HG03565 (cell line): Measurements from ENCODE around the gene LFNG.

Experiments
- ATAC-seq: cut with Tn5 transposase; IDR thresholded peaks from one replicate; pipeline ENCODE4 v1.9.1; 2021; ENCODE audit warnings: mild to moderate bottlenecking, moderate library complexity; ENCODE audit not compliant: unreplicated experiment

LFNG gene

GRCh38 chr7:2516194-2516555 is 3.4 kb upstream of the LFNG start:
- ATAC-seq: no peak

- no peak for ATAC-seq
Observed at GRCh38 chr7:2517026-2517425, 2.5 kb upstream of the LFNG start.

- no peak for ATAC-seq
Observed at GRCh38 chr7:2517678-2518507, 1.7 kb upstream of the LFNG start.

GRCh38 chr7:2518737-2519118 is 846 bp upstream of the LFNG start:
- no peak for ATAC-seq

GRCh38 chr7:2520131-2520760 is 672 bp downstream of the LFNG start:
- no peak for ATAC-seq

GRCh38 chr7:2520761-2521290 is 1.3 kb downstream of the LFNG start:
- no peak for ATAC-seq

GRCh38 chr7:2521341-2521745 is 1.8 kb downstream of the LFNG start:
- no peak for ATAC-seq

- ATAC-seq: no peak
Observed at GRCh38 chr7:2521952-2522591, 2.5 kb downstream of the LFNG start.

- ATAC-seq: no peak
Observed at GRCh38 chr7:2522780-2523433, 3.3 kb downstream of the LFNG start.

- ATAC-seq: no peak
Observed at GRCh38 chr7:2523461-2523936, 3.9 kb downstream of the LFNG start.

GRCh38 chr7:2523941-2524807 is 4.6 kb downstream of the LFNG start:
- ATAC-seq: no peak

GRCh38 chr7:2524808-2525657 is 5.5 kb downstream of the LFNG start:
- ATAC-seq: no peak

- ATAC-seq: no peak
Observed at GRCh38 chr7:2525658-2526630, 6.4 kb downstream of the LFNG start.

GRCh38 chr7:2526659-2527504 is 7.3 kb downstream of the LFNG start:
- no peak for ATAC-seq

GRCh38 chr7:2527505-2528467 is 8.2 kb downstream of the LFNG start:
- no peak for ATAC-seq

GRCh38 chr7:2528481-2529095 is 9.0 kb downstream of the LFNG start:
- ATAC-seq: no peak
